Posterior cingulate gyrus (tissue), 11 donors: ENCODE measurements around the gene ARHGAP9.
A peak's percentile ranks its signal among the peaks of the same experiment; 100 is the strongest.

ENCODE experiments used
- DNase-seq, 10 donors: peaks; one replicate each; pipeline versions ENCODE4 v3.0.0 to v3.0.0-alpha.2; 2020 to 2021; ENCODE audit warnings: mixed read lengths in 3 of 10
- intact Hi-C: fragments of 100-400 bp; cut with DNase I; formaldehyde crosslinking; loops from one replicate; pipeline ENCODE4 v1.15.1; 2023

ARHGAP9 gene

DNA sequence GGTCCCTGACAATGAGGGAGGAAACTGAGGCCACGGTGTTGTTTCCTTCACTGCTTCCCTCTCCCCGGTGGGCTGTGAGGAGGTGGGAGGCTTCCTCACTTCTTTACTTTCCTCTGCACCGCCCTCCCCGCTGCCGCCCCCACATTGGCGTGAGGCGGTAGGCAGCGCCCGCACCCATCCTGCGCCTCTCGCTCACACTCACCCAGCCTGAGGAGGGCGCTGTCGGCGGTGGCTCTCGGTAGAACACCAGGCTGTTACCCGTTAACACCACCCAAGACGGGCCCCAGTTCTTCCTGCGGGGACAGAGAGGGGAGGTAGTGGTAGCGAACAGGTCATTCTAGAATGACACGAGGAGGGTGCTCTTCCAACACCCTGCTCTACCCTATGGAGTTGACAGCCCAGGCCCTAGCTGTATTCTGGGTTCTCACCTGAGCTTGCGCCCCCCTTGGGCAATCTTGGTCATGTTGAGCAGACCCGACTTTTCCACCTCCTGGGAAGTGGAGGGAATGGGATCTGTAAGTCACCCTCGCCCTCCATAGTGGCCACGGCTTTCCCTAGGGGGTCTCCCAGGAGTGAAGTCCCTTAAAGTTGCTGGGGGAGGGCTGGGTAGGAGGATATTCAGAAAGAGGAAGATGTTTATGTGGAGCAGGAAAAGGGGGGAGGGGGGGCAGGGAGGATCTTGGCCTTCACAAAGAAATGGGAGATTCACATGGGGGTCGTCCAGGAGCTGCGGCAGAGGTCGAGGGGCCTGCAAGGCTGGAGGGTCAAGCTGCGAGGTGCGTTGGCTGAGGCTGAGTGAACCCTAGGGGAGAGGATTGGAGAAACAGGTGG lies 3.3 kb downstream of the ARHGAP9 start:
- intact Hi-C loops, result no loop called here
- peak in 2 of 10 donors; percentile 65 to 80 for DNase-seq

DNA sequence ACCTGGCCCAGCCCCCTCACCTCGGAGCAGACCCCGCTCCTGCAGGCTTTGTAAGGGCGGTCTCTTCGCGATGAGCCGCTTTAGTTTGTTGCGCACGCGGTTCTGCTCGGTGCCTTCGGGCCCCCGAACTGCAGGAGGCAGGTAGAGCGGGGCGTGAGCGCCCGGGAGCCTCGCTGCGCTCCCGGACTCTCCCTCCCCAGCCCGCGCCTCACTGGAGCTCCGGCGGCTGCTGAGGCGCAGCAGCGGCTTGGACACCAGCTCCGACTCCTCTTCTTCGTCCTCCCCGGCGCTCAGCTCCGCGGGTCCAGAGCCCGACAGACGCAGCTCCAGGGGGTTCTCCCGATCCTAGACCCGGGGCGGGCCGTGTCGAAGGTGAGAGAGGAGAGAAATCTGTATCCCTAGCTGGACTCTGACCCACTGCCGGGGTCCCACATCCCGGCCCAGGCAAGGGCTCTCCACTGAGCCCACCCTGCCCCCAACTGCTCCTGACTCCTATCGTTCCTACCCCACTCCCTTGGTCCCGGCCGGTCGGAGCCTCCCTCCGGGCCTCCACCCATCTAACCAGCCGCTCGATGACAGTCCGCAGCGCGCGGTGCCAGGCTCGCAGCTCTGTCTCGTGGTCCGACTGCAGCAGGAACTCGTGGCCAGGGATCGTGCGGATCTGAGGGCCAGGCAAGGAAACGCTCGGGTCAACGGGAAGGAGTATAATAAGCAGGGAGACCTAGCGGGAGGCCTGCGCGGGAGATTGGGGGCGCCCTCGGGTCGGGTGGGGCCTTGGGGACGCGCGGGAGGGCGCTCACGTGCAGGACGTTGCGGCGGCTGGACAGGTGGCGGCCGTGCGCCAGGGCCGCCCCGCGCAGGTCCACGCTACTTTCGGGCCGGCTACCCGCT lies 4.2 kb downstream of the ARHGAP9 start:
- DNase-seq, result peak in 3 of 10 donors; percentile 34 to 89 (median 77)
- intact Hi-C loops, result no loop called here

DNA sequence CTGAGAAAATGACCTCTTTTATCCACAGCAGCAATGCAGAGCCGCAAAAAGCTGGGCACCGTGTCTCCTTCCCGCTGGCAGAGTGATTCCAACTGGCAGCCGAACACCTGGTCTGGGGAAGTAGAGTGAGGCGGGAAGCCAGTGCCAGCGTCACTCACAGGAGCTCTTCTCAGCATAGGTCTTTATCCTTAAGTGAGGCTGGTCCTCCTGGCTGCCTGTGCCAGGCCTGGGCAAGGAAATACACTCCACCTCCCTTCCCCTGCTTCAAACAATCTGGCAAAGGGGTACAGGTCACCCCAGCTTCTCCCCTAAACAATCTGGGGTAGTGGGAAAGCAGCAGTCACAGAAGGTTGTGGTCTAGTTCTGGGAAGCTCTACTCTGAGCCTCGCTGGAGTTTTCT lies 4.8 kb downstream of the ARHGAP9 start:
- peak in 2 of 10 donors; percentile 53 to 66 for DNase-seq
- intact Hi-C loops, result no loop called here

DNA sequence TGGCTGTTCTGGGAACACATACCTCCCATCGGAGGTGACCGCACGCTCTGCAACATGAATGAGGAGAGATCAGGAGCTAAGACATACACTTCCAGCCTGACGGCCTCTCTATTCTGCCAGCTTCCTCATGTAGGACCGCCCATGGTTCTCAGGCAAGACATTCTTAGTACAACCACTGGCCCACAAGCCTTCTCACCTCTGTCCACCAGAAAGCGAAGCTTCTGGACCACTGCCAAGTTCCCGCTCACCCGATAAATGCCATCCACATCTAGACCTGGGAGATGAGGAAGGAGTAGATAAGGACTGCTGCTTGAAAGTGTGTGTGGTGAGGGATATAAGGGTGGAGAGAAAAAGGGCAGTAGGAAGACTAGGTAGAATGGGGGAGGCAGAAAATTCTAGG lies 5.2 kb downstream of the ARHGAP9 start:
- intact Hi-C loops, result no loop called here
- DNase-seq, result peak in 2 of 10 donors; percentile 55 to 60

DNA sequence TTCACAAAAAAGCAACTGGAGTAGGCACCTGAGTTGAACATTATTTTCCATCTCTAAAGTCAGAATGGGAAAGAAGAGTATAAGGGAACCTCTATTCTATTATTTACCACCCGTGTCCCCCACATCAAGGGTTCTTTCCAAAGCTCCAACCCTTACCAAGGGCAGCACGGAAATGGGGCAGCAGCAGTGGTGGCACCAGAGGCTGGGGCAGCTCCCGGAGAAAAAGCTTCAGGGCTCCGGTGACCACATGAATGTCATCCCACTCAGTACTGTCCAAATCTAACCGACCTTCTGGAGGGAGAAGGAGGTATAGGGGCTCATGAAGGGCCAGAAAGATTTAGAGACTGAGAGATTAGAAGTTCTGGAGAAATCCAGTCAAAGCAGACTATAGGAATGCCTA lies 5.8 kb downstream of the ARHGAP9 start:
- intact Hi-C loops, result no loop called here
- DNase-seq, result peak in 2 of 10 donors; percentile 8 to 59

DNA sequence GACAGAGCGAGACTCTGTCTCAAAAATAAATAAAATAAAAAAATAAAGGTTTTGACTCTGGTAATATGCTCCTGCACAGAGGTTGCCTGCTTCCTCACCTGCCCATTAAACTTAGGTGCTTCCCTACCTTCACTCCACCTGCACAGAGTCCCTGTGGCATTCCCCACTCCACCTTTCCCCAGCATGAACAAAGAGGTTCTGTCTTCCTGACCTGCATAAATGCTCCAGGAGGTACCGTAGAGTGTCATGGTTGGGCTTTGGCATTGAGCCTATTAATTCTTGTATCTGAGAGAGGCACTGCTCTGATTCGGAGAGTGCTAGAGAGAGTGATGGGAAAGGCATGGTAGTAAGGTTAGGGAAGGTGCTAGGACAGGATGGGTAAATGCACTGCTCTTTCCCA lies 6.3 kb downstream of the ARHGAP9 start:
- intact Hi-C loops, result no loop called here

DNA sequence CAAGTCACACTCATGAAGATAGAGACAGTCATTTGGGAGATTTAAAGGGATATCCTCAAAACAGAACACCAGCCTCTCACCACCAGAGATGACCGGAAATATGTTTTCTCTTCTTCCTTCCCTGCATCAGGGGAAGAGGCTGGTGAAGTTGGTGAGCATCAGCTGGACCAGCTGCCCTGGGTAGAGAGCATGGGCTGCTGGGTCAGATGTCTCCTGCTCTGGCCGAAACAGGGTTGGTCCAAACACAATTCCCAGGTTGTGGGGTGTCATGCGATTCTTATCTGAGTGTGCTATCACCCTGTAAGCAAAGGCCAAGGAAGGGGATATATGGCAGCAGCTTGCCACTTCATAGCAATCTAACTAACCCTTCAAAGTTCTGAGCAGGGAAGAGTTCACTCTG lies 7.3 kb downstream of the ARHGAP9 start:
- intact Hi-C loops, result no loop called here
- DNase-seq, result peak in 1 of 10 donors; percentile 17

More for the DNA sequence above, 6.3 kb downstream of the ARHGAP9 start:
- peak in 1 of 10 donors; percentile 11 for DNase-seq

DNA sequence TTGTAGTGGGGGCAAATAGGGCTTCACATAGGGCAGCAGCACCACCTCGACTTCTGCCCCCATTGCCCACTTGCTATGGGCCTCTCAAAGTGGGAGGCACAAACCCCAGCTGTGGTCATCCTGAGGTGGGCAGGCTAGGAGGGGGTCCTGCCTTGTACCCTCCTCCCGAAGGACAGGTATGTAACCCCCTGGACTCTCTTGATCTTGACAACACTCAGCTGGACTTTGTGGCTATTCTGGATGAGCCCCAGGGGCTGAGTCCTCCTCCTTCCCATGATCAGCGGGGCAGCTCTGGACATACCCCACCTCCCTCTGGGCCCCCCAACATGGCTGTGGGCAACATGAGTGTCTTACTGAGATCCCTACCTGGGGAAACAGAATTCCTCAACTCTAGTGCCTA lies 8.0 kb downstream of the ARHGAP9 start:
- intact Hi-C loops, result no loop called here
- DNase-seq, result peak in 2 of 10 donors; percentile 41 to 42

DNA sequence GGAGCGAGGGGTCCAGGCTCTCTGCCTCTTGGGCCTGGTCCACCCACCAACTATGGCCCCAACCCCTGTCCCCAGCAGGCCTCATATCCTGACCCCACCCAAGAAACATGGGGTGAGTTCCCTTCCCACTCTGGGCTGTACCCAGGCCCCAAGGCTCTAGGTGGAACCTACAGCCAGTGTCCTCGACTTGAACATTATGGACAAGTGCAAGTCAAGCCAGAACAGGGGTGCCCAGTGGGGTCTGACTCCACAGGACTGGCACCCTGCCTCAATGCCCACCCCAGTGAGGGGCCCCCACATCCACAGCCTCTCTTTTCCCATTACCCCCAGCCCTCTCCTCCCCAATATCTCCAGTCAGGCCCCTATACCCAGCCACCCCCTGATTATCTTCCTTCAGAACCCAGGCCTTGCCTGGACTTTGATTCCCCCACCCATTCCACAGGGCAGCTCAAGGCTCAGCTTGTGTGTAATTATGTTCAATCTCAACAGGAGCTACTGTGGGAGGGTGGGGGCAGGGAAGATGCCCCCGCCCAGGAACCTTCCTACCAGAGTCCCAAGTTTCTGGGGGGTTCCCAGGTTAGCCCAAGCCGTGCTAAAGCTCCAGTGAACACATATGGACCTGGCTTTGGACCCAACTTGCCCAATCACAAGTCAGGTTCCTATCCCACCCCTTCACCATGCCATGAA lies 8.6 kb downstream of the ARHGAP9 start:
- intact Hi-C loops, result no loop called here
- DNase-seq, result peak in 2 of 10 donors; percentile 19 to 24

DNA sequence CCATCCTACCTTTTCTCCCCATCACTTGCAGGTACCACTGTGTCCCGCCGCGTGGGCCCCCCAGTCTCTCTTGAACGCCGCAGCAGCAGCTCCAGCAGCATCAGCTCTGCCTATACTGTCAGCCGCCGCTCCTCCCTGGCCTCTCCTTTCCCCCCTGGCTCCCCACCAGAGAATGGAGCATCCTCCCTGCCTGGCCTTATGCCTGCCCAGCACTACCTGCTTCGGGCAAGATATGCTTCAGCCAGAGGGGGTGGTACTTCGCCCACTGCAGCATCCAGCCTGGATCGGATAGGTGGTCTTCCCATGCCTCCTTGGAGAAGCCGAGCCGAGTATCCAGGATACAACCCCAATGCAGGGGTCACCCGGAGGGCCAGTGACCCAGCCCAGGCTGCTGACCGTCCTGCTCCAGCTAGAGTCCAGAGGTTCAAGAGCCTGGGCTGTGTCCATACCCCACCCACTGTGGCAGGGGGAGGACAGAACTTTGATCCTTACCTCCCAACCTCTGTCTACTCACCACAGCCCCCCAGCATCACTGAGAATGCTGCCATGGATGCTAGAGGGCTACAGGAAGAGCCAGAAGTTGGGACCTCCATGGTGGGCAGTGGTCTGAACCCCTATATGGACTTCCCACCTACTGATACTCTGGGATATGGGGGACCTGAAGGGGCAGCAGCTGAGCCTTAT lies 9.2 kb downstream of the ARHGAP9 start:
- intact Hi-C loops, result no loop called here
- peak in 2 of 10 donors; percentile 52 to 78 for DNase-seq

DNA sequence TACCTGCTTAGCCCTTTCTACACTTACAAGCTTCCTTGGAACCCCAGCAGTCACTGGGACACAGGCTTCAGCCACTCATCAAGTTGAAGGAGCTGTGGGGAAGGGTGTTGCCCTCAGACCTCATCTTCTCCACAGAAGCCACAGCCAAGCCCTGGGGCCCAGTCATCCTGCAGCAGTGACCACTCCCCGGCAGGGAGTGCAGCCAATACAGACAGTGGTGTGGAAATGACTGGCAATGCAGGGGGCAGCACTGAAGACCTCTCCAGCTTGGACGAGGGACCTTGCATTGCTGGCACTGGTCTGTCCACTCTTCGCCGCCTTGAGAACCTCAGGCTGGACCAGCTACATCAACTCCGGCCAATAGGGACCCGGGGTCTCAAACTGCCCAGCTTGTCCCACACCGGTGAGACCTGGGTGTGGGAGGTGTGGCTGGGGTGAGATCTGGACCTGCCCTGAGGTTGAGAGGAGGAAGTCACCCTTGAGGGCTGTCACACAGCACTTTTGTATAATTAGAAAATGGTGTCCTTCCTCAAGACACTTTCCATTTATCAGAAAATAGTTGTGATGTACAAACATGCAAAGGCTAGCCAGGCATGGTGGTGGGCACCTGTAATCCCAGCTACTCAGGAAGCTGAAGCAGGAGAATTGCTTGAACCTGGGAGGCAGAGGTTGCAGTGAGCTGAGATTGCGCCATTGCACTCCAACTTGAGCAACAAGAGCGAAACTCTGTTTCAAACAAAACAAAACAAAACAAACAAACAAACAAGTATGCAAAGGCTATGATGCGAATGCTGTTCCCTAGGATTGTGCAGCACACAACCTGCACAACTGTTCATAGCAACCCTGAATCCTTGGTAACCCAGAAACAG lies 10.1 kb downstream of the ARHGAP9 start:
- intact Hi-C loops, result no loop called here
- peak in 1 of 10 donors; percentile 66 for DNase-seq

DNA sequence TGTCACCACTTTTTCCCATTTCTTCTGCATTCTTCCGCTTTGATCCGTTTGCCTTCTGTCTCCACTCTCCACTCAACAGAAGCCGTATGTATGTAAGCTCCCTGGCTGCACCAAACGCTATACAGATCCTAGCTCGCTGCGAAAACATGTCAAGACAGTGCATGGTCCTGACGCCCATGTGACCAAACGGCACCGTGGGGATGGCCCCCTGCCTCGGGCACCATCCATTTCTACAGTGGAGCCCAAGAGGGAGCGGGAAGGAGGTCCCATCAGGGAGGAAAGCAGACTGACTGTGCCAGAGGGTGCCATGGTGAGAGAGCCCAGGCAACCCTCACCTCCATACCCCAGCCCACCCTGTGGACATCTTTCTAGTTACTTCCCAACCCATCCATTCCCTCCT lies 11.8 kb downstream of the ARHGAP9 start:
- intact Hi-C loops, result no loop called here
- no peak for DNase-seq

DNA sequence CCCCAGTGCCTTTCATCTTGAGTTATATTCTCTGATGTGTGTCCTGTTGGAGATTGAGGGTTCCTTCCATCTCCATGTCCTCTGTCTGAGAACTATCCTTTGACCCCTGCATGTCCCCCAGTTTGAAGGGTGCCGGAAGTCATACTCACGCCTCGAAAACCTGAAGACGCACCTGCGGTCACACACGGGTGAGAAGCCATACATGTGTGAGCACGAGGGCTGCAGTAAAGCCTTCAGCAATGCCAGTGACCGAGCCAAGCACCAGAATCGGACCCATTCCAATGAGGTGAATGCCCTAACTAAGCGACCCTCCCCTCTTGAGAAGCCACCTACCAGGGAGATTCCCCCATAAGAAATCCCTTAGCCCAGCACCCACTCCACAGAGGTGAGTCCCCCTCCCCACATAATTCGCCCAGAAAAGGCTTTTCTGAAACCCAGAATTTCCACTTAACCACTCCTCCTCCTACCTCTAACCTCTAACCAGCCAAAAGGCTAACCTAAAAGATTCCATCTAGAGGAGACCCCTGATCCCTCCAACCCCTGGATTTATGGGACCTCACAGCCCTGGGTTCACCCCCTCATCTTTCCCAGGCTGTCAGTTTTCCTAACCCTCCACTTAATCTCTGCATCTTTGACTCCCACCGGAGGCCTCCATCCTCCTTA lies 12.3 kb downstream of the ARHGAP9 start:
- DNase-seq, result no peak
- intact Hi-C loops, result no loop called here

DNA sequence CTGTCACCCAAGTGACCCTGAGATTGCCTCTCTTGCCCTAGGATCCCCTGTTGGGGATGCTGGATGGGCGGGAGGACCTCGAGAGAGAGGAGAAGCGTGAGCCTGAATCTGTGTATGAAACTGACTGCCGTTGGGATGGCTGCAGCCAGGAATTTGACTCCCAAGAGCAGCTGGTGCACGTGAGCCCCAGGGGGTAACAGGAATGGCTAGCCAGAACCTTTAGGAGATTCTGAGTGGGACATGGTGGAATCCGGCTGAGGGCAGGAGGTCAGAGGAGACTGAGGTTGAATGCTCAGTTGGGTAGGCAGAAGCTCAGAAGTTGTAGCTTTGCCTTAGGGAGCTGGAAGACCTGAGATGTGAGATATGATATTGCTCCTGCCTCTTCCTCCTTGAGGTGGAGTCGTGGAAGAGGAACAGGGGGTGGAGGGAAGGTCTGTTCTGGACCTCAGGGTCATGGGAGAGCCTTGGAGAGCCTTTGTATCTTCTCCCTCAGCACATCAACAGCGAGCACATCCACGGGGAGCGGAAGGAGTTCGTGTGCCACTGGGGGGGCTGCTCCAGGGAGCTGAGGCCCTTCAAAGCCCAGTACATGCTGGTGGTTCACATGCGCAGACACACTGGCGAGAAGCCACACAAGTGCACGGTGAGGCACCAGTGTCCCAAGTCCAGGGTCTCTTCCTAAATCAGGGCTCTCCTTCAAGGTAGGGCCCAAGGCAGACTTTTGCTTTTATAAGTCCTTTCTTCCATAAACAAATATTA lies 13.7 kb downstream of the ARHGAP9 start:
- DNase-seq, result no peak
- intact Hi-C loops, result no loop called here

DNA sequence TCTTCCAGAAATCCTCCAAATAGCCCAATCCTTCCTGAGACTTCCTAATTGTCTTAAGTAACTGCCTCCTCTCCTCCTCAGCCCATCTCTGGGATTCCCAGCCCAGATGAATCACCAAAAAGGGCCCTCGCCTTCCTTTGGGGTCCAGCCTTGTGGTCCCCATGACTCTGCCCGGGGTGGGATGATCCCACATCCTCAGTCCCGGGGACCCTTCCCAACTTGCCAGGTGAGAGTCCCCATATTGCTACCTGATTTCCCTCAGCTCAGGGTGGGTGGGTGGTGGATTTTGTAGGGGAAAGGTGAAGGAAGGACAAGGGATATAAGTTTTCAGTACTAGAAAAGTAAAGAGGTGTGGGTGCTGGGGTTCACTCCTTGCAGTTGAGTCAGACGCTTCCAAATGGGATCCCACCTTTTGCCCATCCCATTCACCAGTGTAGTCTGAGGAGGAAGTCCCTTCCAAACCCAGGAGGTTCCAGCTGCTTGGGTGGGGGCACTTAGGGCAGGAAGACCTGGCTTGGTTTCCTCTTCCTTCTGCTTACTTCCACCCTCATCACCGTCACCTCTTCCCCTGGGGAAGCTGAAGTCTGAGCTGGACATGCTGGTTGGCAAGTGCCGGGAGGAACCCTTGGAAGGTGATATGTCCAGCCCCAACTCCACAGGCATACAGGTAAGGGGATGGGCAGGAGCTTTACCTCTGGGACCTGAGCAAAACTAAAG lies 14.5 kb downstream of the ARHGAP9 start:
- intact Hi-C loops, result no loop called here
- peak in 1 of 10 donors; percentile 31 for DNase-seq

DNA sequence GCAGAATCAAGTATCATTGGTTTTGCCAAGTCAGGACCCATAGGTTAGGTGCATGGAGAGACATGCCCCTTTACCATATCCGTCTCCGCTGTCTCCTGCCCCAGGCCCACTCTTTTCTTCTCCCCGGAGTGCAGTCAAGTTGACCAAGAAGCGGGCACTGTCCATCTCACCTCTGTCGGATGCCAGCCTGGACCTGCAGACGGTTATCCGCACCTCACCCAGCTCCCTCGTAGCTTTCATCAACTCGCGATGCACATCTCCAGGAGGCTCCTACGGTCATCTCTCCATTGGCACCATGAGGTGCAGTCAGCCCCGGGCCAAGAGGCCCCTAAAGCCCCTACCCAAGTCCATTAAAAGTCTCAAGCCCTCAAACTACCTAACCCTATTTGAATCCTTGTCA lies 15.1 kb downstream of the ARHGAP9 start:
- DNase-seq, result peak in 1 of 10 donors; percentile 44
- intact Hi-C loops, result no loop called here

DNA sequence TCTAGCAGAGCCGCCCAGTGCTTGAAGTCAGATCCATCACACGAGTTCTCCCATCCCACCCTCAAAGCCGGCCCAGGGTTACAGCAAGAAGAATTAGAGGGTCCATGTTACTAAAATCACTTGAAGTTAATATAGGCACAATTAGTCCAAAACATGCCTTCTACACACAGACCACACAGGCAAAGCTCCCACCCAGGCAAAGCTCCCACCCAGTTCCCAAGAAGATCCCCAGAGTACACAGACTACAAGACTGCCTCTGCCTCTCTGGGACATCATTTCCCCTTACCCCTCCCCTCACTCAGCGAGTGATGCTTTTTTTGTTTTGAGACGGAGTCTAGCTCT lies 16.8 kb downstream of the ARHGAP9 start:
- intact Hi-C loops, result no loop called here
- no peak for DNase-seq
